ENCODE results near the gene CHI3L2. TPM values are rescaled to one million over a fixed set of nuclear protein-coding genes. Genes with fewer than 3 reads are reported as not detected.

The CHI3L2 gene
- total and polyA plus RNA-seq, 10 of the 15 experiments (the other 5 are each of a cell fraction or from before 2014, with no cell fraction given): 37.1 to 508 (median 98.3) TPM

DNA sequence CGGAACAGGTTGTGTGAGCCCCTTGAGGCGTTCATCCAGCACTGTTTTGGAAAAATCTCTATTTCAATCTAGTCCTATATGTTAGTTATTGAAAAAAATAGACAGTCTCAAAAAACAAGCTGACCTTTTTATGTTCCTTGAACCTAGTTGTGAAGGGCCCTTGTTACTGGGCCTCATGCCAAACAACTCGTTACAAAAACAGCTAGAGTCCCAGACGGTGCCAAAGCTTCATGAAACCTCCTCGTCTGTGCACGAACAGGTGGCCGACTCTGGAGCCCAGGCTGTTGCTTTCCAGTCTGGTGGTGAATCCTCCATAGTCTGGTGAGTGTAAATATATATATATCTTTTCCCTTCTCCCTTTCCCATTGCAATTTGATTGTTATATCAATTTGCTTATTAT lies 63.1 kb downstream of the CHI3L2 start, which contains the start of gene CHIA:
CHIA (plus strand) TSS at position 222 of the 400 bp plus-strand sequence. CDS start 19,617 bp downstream, outside the sequence.
- no TSS peak for BruUV-seq (replicated peaks)
- DNase-seq (ENCODE audit: low read depth, low spot score) (no peak), ATAC-seq (no peak), FAIRE-seq (no peak)
- H3K4me2 ChIP-seq (ENCODE audit: control insufficient read depth, insufficient read depth): no peak within 1 kb of the TSS
- 77% methylated on average over 7 of the region's 7 CpGs for WGBS (ENCODE audit: insufficient coverage, insufficient replicate concordance, low lambda C conversion rate, missing lambda C conversion rate)
- in situ Hi-C loops (cut with MboI): no loop called here
- CTCF ChIA-PET: no interaction called here
- SMC1A ChIA-PET (ENCODE audit: uncharacterized antibody, unreplicated experiment): no interaction called here
- no peak within 1 kb of the TSS for H3K4me3 ChIP-seq
- H3K36me3 ChIP-seq (ENCODE audit: control insufficient read depth in 2 of 2, insufficient read depth in 2 of 2, low read length in 1 of 2): no peaks in the 10 kb centered on the region
- H3K9ac ChIP-seq (ENCODE audit: control insufficient read depth, insufficient read depth, low read length): no peak within 1 kb of the TSS
- RAD21 ChIA-PET (ENCODE audit: unreplicated experiment): no interaction called here
- no peak within 1 kb of the TSS for H2AFZ ChIP-seq (ENCODE audit: control insufficient read depth, low read depth, low read length)
- no peaks in the 10 kb centered on the region for H4K20me1 ChIP-seq (ENCODE audit: control insufficient read depth, insufficient read depth)
- POLR2A ChIA-PET: no interaction called here
- no peaks in the 10 kb centered on the region for H3K4me1 ChIP-seq (ENCODE audit: control insufficient read depth, insufficient read depth, low read length)
- peaks cover 0 to 6% of the 10 kb centered on the region in 2 experiments; a peak in 1 of 4 replicates for H3K27me3 ChIP-seq (replicated peaks in 1 of 2; ENCODE audit: control insufficient read depth in 2 of 2, insufficient read depth in 2 of 2, low read length in 1 of 2)
- intact Hi-C loops (cut with micrococcal nuclease; ENCODE audit: unreplicated experiment): no loop called here
- no peaks in the 10 kb centered on the region for H3K79me2 ChIP-seq (ENCODE audit: control insufficient read depth, insufficient read depth, low read length)
- H3K27ac ChIP-seq (ENCODE audit: control insufficient read depth, insufficient read depth): no peak within 1 kb of the TSS
- TF ChIP-seq HDAC6 (IDR thresholded peaks at IDR 0.05; ENCODE audit: unreplicated experiment): no peak
- TF ChIP-seq FOXK2 (IDR thresholded peaks at IDR 0.05): no peak
- no peak for TF ChIP-seq CHD4 (IDR thresholded peaks at IDR 0.05)
- TF ChIP-seq BACH1 (IDR thresholded peaks at IDR 0.05; ENCODE audit: borderline replicate concordance): no peak
- TF ChIP-seq, protein P1, sequence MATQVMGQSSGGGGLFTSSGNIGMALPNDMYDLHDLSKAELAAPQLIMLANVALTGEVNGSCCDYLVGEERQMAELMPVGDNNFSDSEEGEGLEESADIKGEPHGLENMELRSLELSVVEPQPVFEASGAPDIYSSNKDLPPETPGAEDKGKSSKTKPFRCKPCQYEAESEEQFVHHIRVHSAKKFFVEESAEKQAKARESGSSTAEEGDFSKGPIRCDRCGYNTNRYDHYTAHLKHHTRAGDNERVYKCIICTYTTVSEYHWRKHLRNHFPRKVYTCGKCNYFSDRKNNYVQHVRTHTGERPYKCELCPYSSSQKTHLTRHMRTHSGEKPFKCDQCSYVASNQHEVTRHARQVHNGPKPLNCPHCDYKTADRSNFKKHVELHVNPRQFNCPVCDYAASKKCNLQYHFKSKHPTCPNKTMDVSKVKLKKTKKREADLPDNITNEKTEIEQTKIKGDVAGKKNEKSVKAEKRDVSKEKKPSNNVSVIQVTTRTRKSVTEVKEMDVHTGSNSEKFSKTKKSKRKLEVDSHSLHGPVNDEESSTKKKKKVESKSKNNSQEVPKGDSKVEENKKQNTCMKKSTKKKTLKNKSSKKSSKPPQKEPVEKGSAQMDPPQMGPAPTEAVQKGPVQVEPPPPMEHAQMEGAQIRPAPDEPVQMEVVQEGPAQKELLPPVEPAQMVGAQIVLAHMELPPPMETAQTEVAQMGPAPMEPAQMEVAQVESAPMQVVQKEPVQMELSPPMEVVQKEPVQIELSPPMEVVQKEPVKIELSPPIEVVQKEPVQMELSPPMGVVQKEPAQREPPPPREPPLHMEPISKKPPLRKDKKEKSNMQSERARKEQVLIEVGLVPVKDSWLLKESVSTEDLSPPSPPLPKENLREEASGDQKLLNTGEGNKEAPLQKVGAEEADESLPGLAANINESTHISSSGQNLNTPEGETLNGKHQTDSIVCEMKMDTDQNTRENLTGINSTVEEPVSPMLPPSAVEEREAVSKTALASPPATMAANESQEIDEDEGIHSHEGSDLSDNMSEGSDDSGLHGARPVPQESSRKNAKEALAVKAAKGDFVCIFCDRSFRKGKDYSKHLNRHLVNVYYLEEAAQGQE (IDR thresholded peaks at IDR 0.05; ENCODE audit: low read depth, low read length): no peak
- TF ChIP-seq ATF7 (IDR thresholded peaks at IDR 0.05; ENCODE audit: low read depth): no peak
- TF ChIP-seq, protein P2, sequence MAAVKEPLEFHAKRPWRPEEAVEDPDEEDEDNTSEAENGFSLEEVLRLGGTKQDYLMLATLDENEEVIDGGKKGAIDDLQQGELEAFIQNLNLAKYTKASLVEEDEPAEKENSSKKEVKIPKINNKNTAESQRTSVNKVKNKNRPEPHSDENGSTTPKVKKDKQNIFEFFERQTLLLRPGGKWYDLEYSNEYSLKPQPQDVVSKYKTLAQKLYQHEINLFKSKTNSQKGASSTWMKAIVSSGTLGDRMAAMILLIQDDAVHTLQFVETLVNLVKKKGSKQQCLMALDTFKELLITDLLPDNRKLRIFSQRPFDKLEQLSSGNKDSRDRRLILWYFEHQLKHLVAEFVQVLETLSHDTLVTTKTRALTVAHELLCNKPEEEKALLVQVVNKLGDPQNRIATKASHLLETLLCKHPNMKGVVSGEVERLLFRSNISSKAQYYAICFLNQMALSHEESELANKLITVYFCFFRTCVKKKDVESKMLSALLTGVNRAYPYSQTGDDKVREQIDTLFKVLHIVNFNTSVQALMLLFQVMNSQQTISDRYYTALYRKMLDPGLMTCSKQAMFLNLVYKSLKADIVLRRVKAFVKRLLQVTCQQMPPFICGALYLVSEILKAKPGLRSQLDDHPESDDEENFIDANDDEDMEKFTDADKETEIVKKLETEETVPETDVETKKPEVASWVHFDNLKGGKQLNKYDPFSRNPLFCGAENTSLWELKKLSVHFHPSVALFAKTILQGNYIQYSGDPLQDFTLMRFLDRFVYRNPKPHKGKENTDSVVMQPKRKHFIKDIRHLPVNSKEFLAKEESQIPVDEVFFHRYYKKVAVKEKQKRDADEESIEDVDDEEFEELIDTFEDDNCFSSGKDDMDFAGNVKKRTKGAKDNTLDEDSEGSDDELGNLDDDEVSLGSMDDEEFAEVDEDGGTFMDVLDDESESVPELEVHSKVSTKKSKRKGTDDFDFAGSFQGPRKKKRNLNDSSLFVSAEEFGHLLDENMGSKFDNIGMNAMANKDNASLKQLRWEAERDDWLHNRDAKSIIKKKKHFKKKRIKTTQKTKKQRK (IDR thresholded peaks at IDR 0.05; ENCODE audit: low read depth, low read length): no peak
- no peak for TF ChIP-seq ZZZ3 (IDR thresholded peaks at IDR 0.05; ENCODE audit: control insufficient read depth, insufficient read length, low read depth)
- TF ChIP-seq RAD51 (IDR thresholded peaks at IDR 0.05): no peak
- TF ChIP-seq NBN (IDR thresholded peaks at IDR 0.05): no peak
- no peaks in the 10 kb centered on the region; the same call in 2 of the 3 replicates for H3K9me3 ChIP-seq (replicated peaks; ENCODE audit: control insufficient read depth, insufficient read depth, low read length)

Small RNAs within 50 kb of the gene (small RNA-seq; reads per million reads assigned to genes)
- gene AL355816.1: not detected

Other genes with a start within 250 kb of the CHI3L2 start
Only the 7 nearest of the 8 such genes appear.
- 76.0 and 80.9 TPM in 2 replicates for gene DRAM2, start 87.6 kb upstream of the CHI3L2 start, total RNA-seq (2014; rRNA removed)
- gene DRAM2, start 87.6 kb upstream of the CHI3L2 start, total RNA-seq (2014; rRNA removed; fragmentation: Illumina TruSeq; extraction: Trizol): 56.6 and 60.3 TPM in 2 replicates
- gene DRAM2, start 87.6 kb upstream of the CHI3L2 start, total RNA-seq (2021): 39.1 and 45.3 TPM in 2 replicates
- 229 and 281 TPM in 2 replicates for gene DRAM2, start 87.6 kb upstream of the CHI3L2 start, polyA plus RNA-seq (2011; rRNA removed)
- 82.8 and 106 TPM in 2 replicates for gene DRAM2, start 87.6 kb upstream of the CHI3L2 start, polyA plus RNA-seq (2014; fragmentation: Illumina TruSeq; extraction: Trizol)
- gene DRAM2, start 87.6 kb upstream of the CHI3L2 start, polyA plus RNA-seq (2014; fragmentation: Nextera tagmentation; extraction: Ambion mirVana): 100 to 1,000 TPM in 1 of 2 experiments, 10 to 100 TPM in 1; 88.3 to 146 TPM
- gene DRAM2, start 87.6 kb upstream of the CHI3L2 start, polyA plus RNA-seq (2014; rRNA removed): 64.1 and 88.0 TPM in 2 replicates
- gene DRAM2, start 87.6 kb upstream of the CHI3L2 start, polyA plus RNA-seq (2016; fragmentation: Nextera tagmentation; extraction: Ambion mirVana): 10 to 100 TPM; 57.7 to 58.4 TPM
- gene CEPT1, start 87.5 kb upstream of the CHI3L2 start, total RNA-seq (2014; rRNA removed): 56.0 and 70.0 TPM in 2 replicates
- gene CEPT1, start 87.5 kb upstream of the CHI3L2 start, total RNA-seq (2014; rRNA removed; fragmentation: Illumina TruSeq; extraction: Trizol): 67.5 and 68.8 TPM in 2 replicates
- 51.8 and 53.6 TPM in 2 replicates for gene CEPT1, start 87.5 kb upstream of the CHI3L2 start, total RNA-seq (2021)
- 77.9 and 125 TPM in 2 replicates for gene CEPT1, start 87.5 kb upstream of the CHI3L2 start, polyA plus RNA-seq (2011; rRNA removed)
- 60.1 and 83.5 TPM in 2 replicates for gene CEPT1, start 87.5 kb upstream of the CHI3L2 start, polyA plus RNA-seq (2014; fragmentation: Illumina TruSeq; extraction: Trizol)
- 10 to 100 TPM; 29.4 to 55.5 TPM for gene CEPT1, start 87.5 kb upstream of the CHI3L2 start, polyA plus RNA-seq (2014; fragmentation: Nextera tagmentation; extraction: Ambion mirVana)
- 42.4 and 52.7 TPM in 2 replicates for gene CEPT1, start 87.5 kb upstream of the CHI3L2 start, polyA plus RNA-seq (2014; rRNA removed)
- gene CEPT1, start 87.5 kb upstream of the CHI3L2 start, polyA plus RNA-seq (2016; fragmentation: Nextera tagmentation; extraction: Ambion mirVana): 10 to 100 TPM; 53.1 to 54.1 TPM
- gene DENND2D, start 27.1 kb upstream of the CHI3L2 start, total RNA-seq (2014; rRNA removed): 164 and 170 TPM in 2 replicates
- 187 and 196 TPM in 2 replicates for gene DENND2D, start 27.1 kb upstream of the CHI3L2 start, total RNA-seq (2014; rRNA removed; fragmentation: Illumina TruSeq; extraction: Trizol)
- gene DENND2D, start 27.1 kb upstream of the CHI3L2 start, total RNA-seq (2021): 164 and 166 TPM in 2 replicates
- gene DENND2D, start 27.1 kb upstream of the CHI3L2 start, polyA plus RNA-seq (2011; rRNA removed): 299 and 375 TPM in 2 replicates
- gene DENND2D, start 27.1 kb upstream of the CHI3L2 start, polyA plus RNA-seq (2014; fragmentation: Illumina TruSeq; extraction: Trizol): 193 and 221 TPM in 2 replicates
- gene DENND2D, start 27.1 kb upstream of the CHI3L2 start, polyA plus RNA-seq (2014; fragmentation: Nextera tagmentation; extraction: Ambion mirVana): 100 to 1,000 TPM; 149 to 200 TPM
- 149 and 157 TPM in 2 replicates for gene DENND2D, start 27.1 kb upstream of the CHI3L2 start, polyA plus RNA-seq (2014; rRNA removed)
- 100 to 1,000 TPM; 162 to 179 TPM for gene DENND2D, start 27.1 kb upstream of the CHI3L2 start, polyA plus RNA-seq (2016; fragmentation: Nextera tagmentation; extraction: Ambion mirVana)
- not detected in 2 replicates for gene CHIA, start 63.1 kb downstream of the CHI3L2 start, total RNA-seq (2014; rRNA removed)
- not detected in 2 replicates for gene CHIA, start 63.1 kb downstream of the CHI3L2 start, total RNA-seq (2014; rRNA removed; fragmentation: Illumina TruSeq; extraction: Trizol)
- not detected in 2 replicates for gene CHIA, start 63.1 kb downstream of the CHI3L2 start, total RNA-seq (2021)
- not detected in 2 replicates for gene CHIA, start 63.1 kb downstream of the CHI3L2 start, polyA plus RNA-seq (2011; rRNA removed)
- not detected in 2 replicates for gene CHIA, start 63.1 kb downstream of the CHI3L2 start, polyA plus RNA-seq (2014; fragmentation: Illumina TruSeq; extraction: Trizol)
- not detected for gene CHIA, start 63.1 kb downstream of the CHI3L2 start, polyA plus RNA-seq (2014; fragmentation: Nextera tagmentation; extraction: Ambion mirVana)
- gene CHIA, start 63.1 kb downstream of the CHI3L2 start, polyA plus RNA-seq (2014; rRNA removed): not detected in 2 replicates
- gene CHIA, start 63.1 kb downstream of the CHI3L2 start, polyA plus RNA-seq (2016; fragmentation: Nextera tagmentation; extraction: Ambion mirVana): under 1 TPM in 1 of 2 experiments, not detected in 1; 0.21 TPM
- gene OVGP1, start 200.0 kb downstream of the CHI3L2 start, total RNA-seq (2014; rRNA removed): 0.65 and 1.0 TPM in 2 replicates
- 0.89 and 1.2 TPM in 2 replicates for gene OVGP1, start 200.0 kb downstream of the CHI3L2 start, total RNA-seq (2014; rRNA removed; fragmentation: Illumina TruSeq; extraction: Trizol)
- gene OVGP1, start 200.0 kb downstream of the CHI3L2 start, total RNA-seq (2021): 0.64 and 0.80 TPM in 2 replicates
- gene OVGP1, start 200.0 kb downstream of the CHI3L2 start, polyA plus RNA-seq (2011; rRNA removed): 1.4 and 1.6 TPM in 2 replicates
- gene OVGP1, start 200.0 kb downstream of the CHI3L2 start, polyA plus RNA-seq (2014; fragmentation: Illumina TruSeq; extraction: Trizol): 1.8 and 2.0 TPM in 2 replicates
- gene OVGP1, start 200.0 kb downstream of the CHI3L2 start, polyA plus RNA-seq (2014; fragmentation: Nextera tagmentation; extraction: Ambion mirVana): under 1 TPM; 0.03 to 0.73 TPM
- gene OVGP1, start 200.0 kb downstream of the CHI3L2 start, polyA plus RNA-seq (2014; rRNA removed): 1.4 and 1.5 TPM in 2 replicates
- gene OVGP1, start 200.0 kb downstream of the CHI3L2 start, polyA plus RNA-seq (2016; fragmentation: Nextera tagmentation; extraction: Ambion mirVana): under 1 TPM; 0.12 to 0.16 TPM
- 75.3 and 79.8 TPM in 2 replicates for gene WDR77, start 221.5 kb downstream of the CHI3L2 start, total RNA-seq (2014; rRNA removed)
- gene WDR77, start 221.5 kb downstream of the CHI3L2 start, total RNA-seq (2014; rRNA removed; fragmentation: Illumina TruSeq; extraction: Trizol): 38.6 and 40.2 TPM in 2 replicates
- 57.5 and 61.5 TPM in 2 replicates for gene WDR77, start 221.5 kb downstream of the CHI3L2 start, total RNA-seq (2021)
- gene WDR77, start 221.5 kb downstream of the CHI3L2 start, polyA plus RNA-seq (2011; rRNA removed): 60.0 and 113 TPM in 2 replicates
- 69.9 and 72.1 TPM in 2 replicates for gene WDR77, start 221.5 kb downstream of the CHI3L2 start, polyA plus RNA-seq (2014; fragmentation: Illumina TruSeq; extraction: Trizol)
- 10 to 100 TPM; 12.7 to 34.1 TPM for gene WDR77, start 221.5 kb downstream of the CHI3L2 start, polyA plus RNA-seq (2014; fragmentation: Nextera tagmentation; extraction: Ambion mirVana)
- 56.8 and 64.3 TPM in 2 replicates for gene WDR77, start 221.5 kb downstream of the CHI3L2 start, polyA plus RNA-seq (2014; rRNA removed)
- gene WDR77, start 221.5 kb downstream of the CHI3L2 start, polyA plus RNA-seq (2016; fragmentation: Nextera tagmentation; extraction: Ambion mirVana): 100 to 1,000 TPM; 153 to 167 TPM
- 475 and 625 TPM in 2 replicates for gene ATP5PB, start 221.8 kb downstream of the CHI3L2 start, total RNA-seq (2014; rRNA removed)
- 578 and 594 TPM in 2 replicates for gene ATP5PB, start 221.8 kb downstream of the CHI3L2 start, total RNA-seq (2014; rRNA removed; fragmentation: Illumina TruSeq; extraction: Trizol)
- gene ATP5PB, start 221.8 kb downstream of the CHI3L2 start, total RNA-seq (2021): 380 and 389 TPM in 2 replicates
- 728 and 857 TPM in 2 replicates for gene ATP5PB, start 221.8 kb downstream of the CHI3L2 start, polyA plus RNA-seq (2011; rRNA removed)
- 627 and 753 TPM in 2 replicates for gene ATP5PB, start 221.8 kb downstream of the CHI3L2 start, polyA plus RNA-seq (2014; fragmentation: Illumina TruSeq; extraction: Trizol)
- gene ATP5PB, start 221.8 kb downstream of the CHI3L2 start, polyA plus RNA-seq (2014; fragmentation: Nextera tagmentation; extraction: Ambion mirVana): 1,000 to 10,000 TPM; 1,250 to 1,760 TPM
- gene ATP5PB, start 221.8 kb downstream of the CHI3L2 start, polyA plus RNA-seq (2014; rRNA removed): 503 and 598 TPM in 2 replicates
- gene ATP5PB, start 221.8 kb downstream of the CHI3L2 start, polyA plus RNA-seq (2016; fragmentation: Nextera tagmentation; extraction: Ambion mirVana): 100 to 1,000 TPM; 859 to 866 TPM

Data from GM12878 (cell line).